Memory B cell (primary cell): ENCODE results near the gene MAP4K3.
A peak's percentile ranks its signal among the peaks of the same experiment; 100 is the strongest.

Source experiments
- ATAC-seq: fragments of 150-1000 bp; cut with Tn5 transposase; 2 replicates; pipeline ENCODE4 v1.10.0; 2021; ENCODE audit warnings: low read depth, mild to moderate bottlenecking, moderate library complexity
- DNase-seq, 2 donors: peaks; one replicate each; pipeline ENCODE4 v3.0.0; 2022; ENCODE audit warnings: low spot score in 2 of 2
- H3K27ac Mint-ChIP-seq: one replicate; pipeline ENCODE4 v1.8.0; 2022; ENCODE audit warnings: mild to moderate bottlenecking, moderate library complexity, mixed read lengths
- H3K27me3 Mint-ChIP-seq: one replicate; pipeline ENCODE4 v1.8.0; 2022; ENCODE audit warnings: mixed read lengths
- H3K36me3 Mint-ChIP-seq: one replicate; pipeline ENCODE4 v1.8.0; 2022; ENCODE audit warnings: mild to moderate bottlenecking, mixed read lengths
- H3K4me1 Mint-ChIP-seq: one replicate; pipeline ENCODE4 v1.8.0; 2022; ENCODE audit warnings: mixed read lengths
- H3K4me3 Mint-ChIP-seq: one replicate; pipeline ENCODE4 v1.8.0; 2022; ENCODE audit warnings: mild to moderate bottlenecking, moderate library complexity, mixed read lengths
- H3K9me3 Mint-ChIP-seq: one replicate; pipeline ENCODE4 v1.8.0; 2022; ENCODE audit warnings: mixed read lengths

The MAP4K3 gene

DNA sequence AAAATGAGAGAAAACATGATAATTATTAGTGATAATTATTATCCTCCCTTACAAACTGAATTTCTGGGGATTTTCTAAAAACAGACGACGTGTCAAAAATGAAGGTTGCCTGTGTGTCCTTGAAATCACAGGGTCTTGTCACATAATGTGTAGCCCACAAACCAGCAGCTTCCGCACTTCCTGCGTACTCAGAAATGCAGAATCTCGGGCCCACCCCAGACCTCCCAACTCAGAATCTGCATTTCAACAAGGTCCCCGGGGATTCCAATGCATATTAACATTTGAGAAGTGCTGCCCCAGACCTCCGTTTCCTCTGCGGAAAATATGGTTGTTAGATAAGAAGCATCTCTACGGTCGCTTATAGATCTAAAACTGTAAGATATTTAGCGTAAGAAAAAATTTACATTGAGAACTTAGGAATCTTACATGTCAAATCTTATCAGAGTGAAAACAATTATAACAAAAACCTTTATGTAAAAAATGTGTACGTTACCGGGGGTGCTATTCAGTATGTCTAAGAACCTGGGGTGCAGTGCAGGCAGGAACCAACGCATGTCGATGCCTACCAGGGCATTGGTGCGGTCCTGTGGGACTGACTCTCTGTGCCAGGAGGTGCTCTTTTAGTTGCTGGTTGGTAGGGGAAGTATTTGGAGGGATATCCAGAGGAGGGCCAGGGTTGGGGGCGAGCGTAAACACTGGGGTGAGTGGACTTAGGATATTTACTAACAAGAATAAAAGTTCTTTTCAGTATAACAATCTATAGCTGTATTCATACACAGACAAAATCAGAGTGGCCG lies 208.5 kb downstream of the MAP4K3 start:
- Mint-ChIP-seq H3K36me3 (no peaks in the 10 kb centered on the region), H3K9me3 (no peaks in the 10 kb centered on the region), H3K27me3 (no peaks in the 10 kb centered on the region), H3K4me1 (peaks cover 8% of the 10 kb centered on the region), H3K4me3 (peak overlapping the region; percentile 74), H3K27ac (peak overlapping the region; percentile 53)
- peak; percentile 33 for ATAC-seq
- DNase-seq = peak; percentile 1 to 21

DNA sequence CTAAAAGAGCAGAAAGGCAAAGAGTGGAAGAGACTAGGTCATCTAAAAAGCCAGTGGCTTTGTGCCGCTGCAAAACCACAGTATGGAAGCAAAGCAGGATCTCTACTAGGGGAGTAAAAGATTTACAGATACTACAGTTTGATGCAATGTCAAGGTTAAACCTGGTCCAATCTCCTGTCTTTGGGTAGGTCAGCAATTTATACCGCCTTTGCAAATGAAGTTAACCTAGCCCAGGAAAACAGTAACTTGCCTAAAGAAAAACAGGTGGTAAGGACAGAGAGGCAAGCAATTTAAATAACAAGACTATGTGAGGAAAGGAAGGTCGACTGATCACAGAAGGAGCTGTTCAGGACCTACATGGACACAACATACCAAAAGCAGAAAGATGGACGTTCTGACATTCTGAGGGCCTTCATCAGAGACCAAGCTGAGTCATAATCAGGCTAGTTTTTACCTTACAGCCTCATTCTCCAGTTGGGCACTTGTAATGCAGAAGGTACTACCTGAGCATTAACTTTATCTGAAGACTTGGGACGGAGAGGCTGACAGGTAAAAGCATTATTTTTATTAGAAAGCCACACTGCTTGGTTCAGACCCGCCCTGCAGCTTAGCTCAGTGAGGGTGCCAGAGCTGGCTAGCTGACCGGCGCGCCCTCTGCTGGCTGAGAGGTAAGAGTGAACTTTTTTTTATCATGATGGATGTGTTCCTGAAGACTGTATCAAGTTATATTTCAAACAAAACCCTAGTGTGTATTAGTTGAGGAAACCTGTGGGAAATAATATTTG lies 209.3 kb downstream of the MAP4K3 start:
- Mint-ChIP-seq H3K27me3 (no peaks in the 10 kb centered on the region), H3K4me3 (peak overlapping the region; percentile 74), H3K9me3 (no peaks in the 10 kb centered on the region), H3K27ac (peak overlapping the region; percentile 53), H3K4me1 (peaks cover 8% of the 10 kb centered on the region), H3K36me3 (no peaks in the 10 kb centered on the region)
- ATAC-seq (peak; percentile 85), DNase-seq (peak; percentile 76 to 77)

DNA sequence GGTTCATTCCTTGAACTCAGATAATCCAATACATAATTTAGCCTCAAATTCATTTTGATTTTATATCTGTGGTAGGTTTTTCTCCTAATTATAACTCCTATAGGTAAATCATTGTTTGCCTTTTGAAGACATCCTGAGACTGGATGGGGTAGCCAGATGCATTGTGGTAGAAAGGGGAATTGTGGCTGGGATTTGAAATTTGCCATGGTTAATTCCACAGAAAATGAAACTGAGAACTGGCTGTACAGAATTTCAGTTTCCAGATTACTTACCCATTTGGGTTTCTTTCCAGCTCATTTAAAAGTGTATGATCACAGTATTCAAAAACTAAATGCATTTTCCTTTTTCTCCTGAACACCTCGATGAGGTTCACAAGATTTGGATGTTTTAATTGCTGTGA lies 211.5 kb downstream of the MAP4K3 start:
- H3K4me1 Mint-ChIP-seq = peaks cover 8% of the 10 kb centered on the region
- ATAC-seq = no peak
- no peak overlapping the region for H3K4me3 Mint-ChIP-seq
- H3K27me3 Mint-ChIP-seq = no peaks in the 10 kb centered on the region
- H3K9me3 Mint-ChIP-seq = no peaks in the 10 kb centered on the region
- no peak overlapping the region for H3K27ac Mint-ChIP-seq
- H3K36me3 Mint-ChIP-seq = no peaks in the 10 kb centered on the region
- DNase-seq = no peak

DNA sequence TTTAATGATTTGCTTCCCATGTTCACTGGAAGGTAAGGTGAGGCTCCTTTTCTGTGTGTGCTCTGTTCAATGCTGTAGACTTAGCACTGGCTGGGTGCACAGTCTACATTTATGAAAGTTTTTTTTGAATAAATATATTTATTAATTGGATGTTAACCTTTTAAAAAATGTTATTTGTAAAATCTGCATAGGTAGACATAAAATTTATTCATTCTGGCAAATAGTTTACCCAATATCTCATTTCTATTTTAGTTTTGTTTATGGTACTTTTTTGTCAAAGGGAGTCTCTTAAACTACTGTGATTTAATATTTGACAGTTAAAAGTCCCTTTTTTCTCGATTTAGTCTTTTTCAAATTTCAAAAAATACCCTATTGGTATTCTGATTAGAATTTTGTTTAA lies 213.2 kb downstream of the MAP4K3 start:
- DNase-seq (no peak), ATAC-seq (no peak)
- H3K27ac Mint-ChIP-seq = no peak overlapping the region
- H3K27me3 Mint-ChIP-seq = no peaks in the 10 kb centered on the region
- no peaks in the 10 kb centered on the region for H3K36me3 Mint-ChIP-seq
- no peaks in the 10 kb centered on the region for H3K9me3 Mint-ChIP-seq
- no peak overlapping the region for H3K4me3 Mint-ChIP-seq
- H3K4me1 Mint-ChIP-seq = peaks cover 8% of the 10 kb centered on the region

DNA sequence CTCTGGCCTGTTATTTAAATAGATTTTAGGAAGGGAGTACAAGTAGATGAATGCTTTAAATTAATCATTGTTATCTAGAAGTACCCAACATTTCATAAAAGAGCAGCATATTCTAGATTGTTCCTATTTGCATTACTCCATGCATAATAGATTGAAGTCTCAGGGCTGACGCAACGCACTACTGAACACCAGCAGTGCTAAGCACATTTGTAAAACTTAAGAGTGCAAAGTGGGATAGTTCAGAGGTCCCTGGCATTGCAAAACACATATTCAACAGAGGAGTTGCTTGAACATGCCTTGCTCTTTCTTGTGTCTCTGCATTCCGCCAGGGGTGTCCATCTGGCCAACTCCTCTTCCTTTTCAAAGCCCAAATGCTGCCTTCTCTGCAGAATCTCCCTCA lies 215.6 kb downstream of the MAP4K3 start:
- ATAC-seq (no peak), DNase-seq (no peak)
- no peak overlapping the region for H3K27ac Mint-ChIP-seq
- no peaks in the 10 kb centered on the region for H3K9me3 Mint-ChIP-seq
- H3K27me3 Mint-ChIP-seq = no peaks in the 10 kb centered on the region
- H3K4me3 Mint-ChIP-seq = no peak overlapping the region
- H3K4me1 Mint-ChIP-seq = peaks cover 2% of the 10 kb centered on the region
- H3K36me3 Mint-ChIP-seq = no peaks in the 10 kb centered on the region

DNA sequence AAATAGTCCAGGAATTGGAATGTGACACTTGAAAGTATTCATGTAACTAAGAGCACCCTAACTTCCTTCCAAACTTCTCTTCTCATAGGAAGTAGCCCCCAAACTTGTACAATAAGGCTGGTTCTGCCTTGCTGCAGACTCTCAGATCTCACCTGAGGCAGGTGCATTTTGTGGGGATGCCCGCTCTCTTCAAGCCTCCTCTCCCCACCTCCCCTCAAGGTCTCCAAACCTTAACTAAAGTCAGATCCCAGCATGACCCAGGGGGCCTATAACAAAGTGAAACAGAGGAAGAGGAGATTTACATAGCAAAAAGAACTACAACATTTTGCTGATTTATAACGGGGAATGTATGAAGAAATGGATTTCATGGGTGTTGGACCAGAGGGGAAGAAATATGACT lies 216.9 kb downstream of the MAP4K3 start:
- Mint-ChIP-seq H3K27ac (no peak overlapping the region), H3K4me3 (no peak overlapping the region), H3K4me1 (peaks cover 2% of the 10 kb centered on the region), H3K27me3 (no peaks in the 10 kb centered on the region), H3K9me3 (no peaks in the 10 kb centered on the region), H3K36me3 (no peaks in the 10 kb centered on the region)
- ATAC-seq (no peak), DNase-seq (no peak)

DNA sequence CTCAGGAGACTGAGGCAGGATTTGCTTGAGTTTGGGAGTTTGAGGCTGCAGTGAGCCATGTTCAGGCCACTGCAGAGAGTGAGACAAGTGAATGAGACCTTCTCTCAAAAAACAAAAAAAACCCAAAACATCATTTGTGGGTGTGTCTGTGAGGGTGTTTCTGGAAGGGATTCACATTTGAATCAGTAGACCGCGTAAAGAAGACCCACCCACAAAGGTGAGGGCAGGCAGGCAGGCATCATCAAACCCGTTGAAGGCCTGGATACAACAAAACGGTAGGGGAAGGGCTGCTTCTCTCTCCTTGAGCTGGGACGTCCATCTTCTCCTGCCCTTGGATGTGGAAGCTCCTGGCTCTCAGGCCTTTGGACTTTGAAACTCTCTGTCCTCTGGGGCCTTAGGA lies 218.7 kb downstream of the MAP4K3 start:
- Mint-ChIP-seq H3K4me1 (peaks cover 2% of the 10 kb centered on the region), H3K36me3 (peaks cover 2% of the 10 kb centered on the region), H3K9me3 (no peaks in the 10 kb centered on the region), H3K27me3 (no peaks in the 10 kb centered on the region), H3K27ac (no peak overlapping the region), H3K4me3 (no peak overlapping the region)
- DNase-seq (no peak), ATAC-seq (no peak)

DNA sequence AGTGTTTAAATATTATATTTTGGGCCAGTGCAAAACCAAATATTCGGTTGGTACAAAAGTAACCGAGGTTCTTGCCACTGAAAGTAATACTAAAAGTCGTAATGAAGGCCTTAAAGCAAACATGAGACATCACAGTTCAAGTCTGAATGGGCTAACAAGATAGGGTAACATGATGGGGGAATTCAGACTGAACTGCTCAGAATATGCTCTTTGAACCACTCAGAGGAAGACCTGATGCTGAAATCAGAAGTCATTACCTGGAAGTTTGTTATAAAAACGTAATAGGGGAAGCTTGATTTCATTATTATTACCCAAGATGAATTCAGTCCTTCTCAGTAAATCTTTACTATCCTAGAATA lies 219.9 kb downstream of the MAP4K3 start:
- Mint-ChIP-seq H3K27me3 (no peaks in the 10 kb centered on the region), H3K4me3 (no peak overlapping the region), H3K36me3 (peaks cover 2% of the 10 kb centered on the region), H3K9me3 (no peaks in the 10 kb centered on the region), H3K4me1 (peaks cover 2% of the 10 kb centered on the region), H3K27ac (no peak overlapping the region)
- no peak for ATAC-seq
- no peak for DNase-seq

DNA sequence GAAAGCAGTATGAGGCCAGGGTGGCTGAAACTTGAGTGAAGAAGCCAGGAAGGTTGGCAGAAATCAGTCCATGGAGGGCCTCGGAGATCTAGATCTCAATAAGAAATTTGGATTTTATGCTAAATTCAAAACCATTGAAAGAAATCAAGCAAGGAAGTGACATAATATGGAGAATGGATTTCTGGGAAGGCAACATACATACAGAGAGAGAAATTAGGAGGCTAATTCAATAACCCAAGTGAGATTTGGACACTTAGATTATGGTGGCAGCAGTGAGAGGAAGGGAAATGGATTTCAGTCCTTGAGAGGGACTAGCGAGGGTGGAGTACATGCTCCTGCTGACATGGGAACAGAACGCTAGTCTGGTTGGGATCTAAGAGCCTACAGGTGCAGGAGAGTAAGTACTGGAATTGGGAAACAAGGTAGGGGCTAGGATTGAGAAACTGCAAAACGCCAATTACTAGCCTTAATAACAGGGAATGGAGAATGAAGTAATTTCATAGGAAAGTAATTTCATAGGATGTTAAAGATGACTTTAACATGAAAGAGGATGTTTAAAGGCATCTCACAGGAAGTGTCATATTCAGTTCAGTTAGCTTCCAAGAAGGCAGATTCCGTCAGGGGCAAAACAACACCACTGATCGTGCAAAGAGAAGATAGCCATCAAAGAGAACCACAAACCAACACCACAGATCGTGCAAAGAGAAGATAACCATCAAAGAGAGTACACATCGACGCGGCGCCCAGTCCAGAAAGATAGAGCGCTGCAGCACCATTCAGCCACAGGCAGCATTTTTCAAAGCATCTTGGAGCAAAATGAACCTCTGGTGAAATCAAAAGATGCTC lies 220.5 kb downstream of the MAP4K3 start:
- peaks cover 2% of the 10 kb centered on the region for H3K4me1 Mint-ChIP-seq
- no peak for ATAC-seq
- H3K9me3 Mint-ChIP-seq = no peaks in the 10 kb centered on the region
- no peaks in the 10 kb centered on the region for H3K27me3 Mint-ChIP-seq
- H3K36me3 Mint-ChIP-seq = peaks cover 2% of the 10 kb centered on the region
- no peak for DNase-seq
- H3K4me3 Mint-ChIP-seq = no peak overlapping the region
- no peak overlapping the region for H3K27ac Mint-ChIP-seq

DNA sequence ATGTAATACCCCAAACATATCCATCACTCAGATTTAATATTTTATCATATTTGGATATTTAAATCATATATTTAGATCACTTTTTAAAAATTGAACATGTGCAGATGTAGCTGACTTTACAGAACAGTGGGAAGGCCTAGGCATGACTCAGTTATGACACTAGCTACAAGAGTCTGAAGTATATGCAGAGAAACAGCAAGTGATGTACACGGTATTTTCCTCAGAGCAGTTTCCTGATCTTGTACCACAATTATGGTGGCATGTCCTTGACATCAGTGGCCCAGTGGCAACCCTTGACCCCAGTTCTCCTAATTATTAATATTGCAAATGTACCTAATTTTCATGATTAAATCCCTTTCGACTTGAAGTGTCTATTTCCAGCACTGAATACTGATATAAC lies 221.5 kb downstream of the MAP4K3 start:
- peaks cover 5% of the 10 kb centered on the region for H3K4me1 Mint-ChIP-seq
- no peaks in the 10 kb centered on the region for H3K9me3 Mint-ChIP-seq
- peaks cover 2% of the 10 kb centered on the region for H3K36me3 Mint-ChIP-seq
- ATAC-seq (no peak), DNase-seq (no peak)
- no peak overlapping the region for H3K27ac Mint-ChIP-seq
- no peaks in the 10 kb centered on the region for H3K27me3 Mint-ChIP-seq
- no peak overlapping the region for H3K4me3 Mint-ChIP-seq

DNA sequence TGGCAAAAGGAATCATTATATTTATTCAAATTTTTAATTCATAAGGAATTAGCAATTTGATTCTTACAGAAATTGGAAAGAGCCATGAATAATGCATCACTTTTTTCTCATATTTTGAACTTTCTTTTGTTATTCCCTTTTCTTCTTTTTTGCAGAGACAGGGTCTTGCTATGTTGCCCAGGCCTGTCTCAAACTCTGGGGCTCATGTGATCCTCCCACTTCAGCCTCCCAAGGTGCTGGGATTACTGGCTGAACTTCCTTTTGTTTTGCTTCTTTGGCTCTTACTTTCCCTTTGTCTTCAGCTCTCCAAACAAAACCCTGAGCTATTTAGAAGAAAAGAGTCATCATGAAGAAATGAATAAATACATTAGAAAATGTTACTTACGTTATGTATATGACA lies 224.1 kb downstream of the MAP4K3 start:
- Mint-ChIP-seq H3K27me3 (no peaks in the 10 kb centered on the region), H3K4me3 (no peak overlapping the region), H3K36me3 (peaks cover 2% of the 10 kb centered on the region), H3K9me3 (no peaks in the 10 kb centered on the region), H3K4me1 (peaks cover 5% of the 10 kb centered on the region), H3K27ac (no peak overlapping the region)
- DNase-seq (no peak), ATAC-seq (no peak)

DNA sequence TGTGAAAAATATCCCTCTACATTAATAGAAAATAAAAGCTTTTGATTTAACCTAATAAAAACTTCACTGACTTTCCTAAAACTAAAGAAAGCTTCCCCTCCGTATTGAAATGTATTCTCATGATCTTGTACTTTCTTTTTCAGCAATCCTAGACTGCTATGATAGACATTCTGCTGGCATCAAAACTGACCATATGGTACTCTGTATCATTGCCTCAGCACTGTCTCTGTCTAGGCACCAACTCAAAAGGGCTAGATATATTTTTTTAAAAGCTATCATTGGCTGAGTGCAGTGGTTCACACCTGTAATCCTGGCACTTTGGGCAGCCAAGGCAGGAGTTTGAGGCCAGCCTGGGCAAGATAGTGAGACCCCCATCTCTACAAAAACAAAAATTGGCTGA lies 226.2 kb downstream of the MAP4K3 start:
- H3K27ac Mint-ChIP-seq = no peak overlapping the region
- H3K9me3 Mint-ChIP-seq = no peaks in the 10 kb centered on the region
- ATAC-seq = no peak
- H3K4me3 Mint-ChIP-seq = no peak overlapping the region
- DNase-seq = no peak
- peaks cover 2% of the 10 kb centered on the region for H3K4me1 Mint-ChIP-seq
- peaks cover 2% of the 10 kb centered on the region for H3K36me3 Mint-ChIP-seq
- H3K27me3 Mint-ChIP-seq = no peaks in the 10 kb centered on the region

DNA sequence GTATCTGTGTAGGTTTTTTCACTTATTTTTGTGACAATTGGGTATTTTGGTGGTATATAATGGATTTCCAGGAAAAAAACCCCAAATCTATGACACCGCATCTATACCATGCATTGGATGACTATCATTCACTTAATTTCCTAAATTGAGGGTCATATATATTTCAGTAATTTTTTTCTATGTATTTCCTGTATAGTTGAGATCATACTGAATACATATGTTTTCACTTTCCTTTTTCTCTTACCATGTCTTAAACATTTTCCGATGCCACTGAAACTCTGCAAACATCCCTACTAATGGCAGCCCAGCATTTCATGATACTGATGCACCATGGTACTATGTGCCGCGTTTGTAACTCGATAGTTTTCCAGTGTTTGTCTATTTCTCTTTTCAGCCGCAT lies 233.7 kb downstream of the MAP4K3 start:
- ATAC-seq (no peak), DNase-seq (no peak)
- Mint-ChIP-seq H3K4me3 (no peak overlapping the region), H3K36me3 (no peaks in the 10 kb centered on the region), H3K27ac (no peak overlapping the region), H3K4me1 (peaks cover 2% of the 10 kb centered on the region), H3K9me3 (peaks cover 10% of the 10 kb centered on the region), H3K27me3 (no peaks in the 10 kb centered on the region)
